Measurements from ENCODE around the gene CCDC177.

Gene CCDC177

DNA sequence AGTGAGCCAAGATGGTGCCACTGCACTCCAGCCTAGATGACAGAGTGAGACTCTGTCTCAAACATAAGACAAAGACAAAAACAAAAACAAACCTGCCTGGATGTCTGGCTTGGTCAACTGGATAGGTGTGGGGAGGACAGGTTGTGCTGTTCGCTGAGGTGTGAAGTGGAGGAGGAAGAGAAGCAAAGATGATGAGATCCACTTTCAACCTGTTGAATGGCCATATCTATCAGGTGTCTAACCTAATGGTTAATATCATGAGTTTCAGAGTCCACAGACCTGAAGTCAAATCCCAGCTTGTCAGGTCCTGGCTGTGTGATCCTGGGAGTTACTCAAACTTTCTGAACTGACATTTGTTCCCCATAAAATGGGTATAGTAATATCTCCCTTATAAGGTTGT, 9.7 kb upstream of the CCDC177 start:
- no peak overlapping the region for H3K27ac ChIP-seq (replicated peaks)
- DNase-seq (ENCODE audit: low read depth in 1 of 2, low spot score in 1 of 2), result no peak
- TF ChIP-seq SPI1 (IDR thresholded peaks at IDR 0.05; ENCODE audit: borderline replicate concordance, low read depth), result no peak
- TF ChIP-seq, protein P1, sequence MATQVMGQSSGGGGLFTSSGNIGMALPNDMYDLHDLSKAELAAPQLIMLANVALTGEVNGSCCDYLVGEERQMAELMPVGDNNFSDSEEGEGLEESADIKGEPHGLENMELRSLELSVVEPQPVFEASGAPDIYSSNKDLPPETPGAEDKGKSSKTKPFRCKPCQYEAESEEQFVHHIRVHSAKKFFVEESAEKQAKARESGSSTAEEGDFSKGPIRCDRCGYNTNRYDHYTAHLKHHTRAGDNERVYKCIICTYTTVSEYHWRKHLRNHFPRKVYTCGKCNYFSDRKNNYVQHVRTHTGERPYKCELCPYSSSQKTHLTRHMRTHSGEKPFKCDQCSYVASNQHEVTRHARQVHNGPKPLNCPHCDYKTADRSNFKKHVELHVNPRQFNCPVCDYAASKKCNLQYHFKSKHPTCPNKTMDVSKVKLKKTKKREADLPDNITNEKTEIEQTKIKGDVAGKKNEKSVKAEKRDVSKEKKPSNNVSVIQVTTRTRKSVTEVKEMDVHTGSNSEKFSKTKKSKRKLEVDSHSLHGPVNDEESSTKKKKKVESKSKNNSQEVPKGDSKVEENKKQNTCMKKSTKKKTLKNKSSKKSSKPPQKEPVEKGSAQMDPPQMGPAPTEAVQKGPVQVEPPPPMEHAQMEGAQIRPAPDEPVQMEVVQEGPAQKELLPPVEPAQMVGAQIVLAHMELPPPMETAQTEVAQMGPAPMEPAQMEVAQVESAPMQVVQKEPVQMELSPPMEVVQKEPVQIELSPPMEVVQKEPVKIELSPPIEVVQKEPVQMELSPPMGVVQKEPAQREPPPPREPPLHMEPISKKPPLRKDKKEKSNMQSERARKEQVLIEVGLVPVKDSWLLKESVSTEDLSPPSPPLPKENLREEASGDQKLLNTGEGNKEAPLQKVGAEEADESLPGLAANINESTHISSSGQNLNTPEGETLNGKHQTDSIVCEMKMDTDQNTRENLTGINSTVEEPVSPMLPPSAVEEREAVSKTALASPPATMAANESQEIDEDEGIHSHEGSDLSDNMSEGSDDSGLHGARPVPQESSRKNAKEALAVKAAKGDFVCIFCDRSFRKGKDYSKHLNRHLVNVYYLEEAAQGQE (IDR thresholded peaks at IDR 0.05; ENCODE audit: insufficient replicate concordance, low read depth), result no peak
- no peak for TF ChIP-seq GABPA (IDR thresholded peaks at IDR 0.05; ENCODE audit: low read depth)
- TF ChIP-seq, protein P2, sequence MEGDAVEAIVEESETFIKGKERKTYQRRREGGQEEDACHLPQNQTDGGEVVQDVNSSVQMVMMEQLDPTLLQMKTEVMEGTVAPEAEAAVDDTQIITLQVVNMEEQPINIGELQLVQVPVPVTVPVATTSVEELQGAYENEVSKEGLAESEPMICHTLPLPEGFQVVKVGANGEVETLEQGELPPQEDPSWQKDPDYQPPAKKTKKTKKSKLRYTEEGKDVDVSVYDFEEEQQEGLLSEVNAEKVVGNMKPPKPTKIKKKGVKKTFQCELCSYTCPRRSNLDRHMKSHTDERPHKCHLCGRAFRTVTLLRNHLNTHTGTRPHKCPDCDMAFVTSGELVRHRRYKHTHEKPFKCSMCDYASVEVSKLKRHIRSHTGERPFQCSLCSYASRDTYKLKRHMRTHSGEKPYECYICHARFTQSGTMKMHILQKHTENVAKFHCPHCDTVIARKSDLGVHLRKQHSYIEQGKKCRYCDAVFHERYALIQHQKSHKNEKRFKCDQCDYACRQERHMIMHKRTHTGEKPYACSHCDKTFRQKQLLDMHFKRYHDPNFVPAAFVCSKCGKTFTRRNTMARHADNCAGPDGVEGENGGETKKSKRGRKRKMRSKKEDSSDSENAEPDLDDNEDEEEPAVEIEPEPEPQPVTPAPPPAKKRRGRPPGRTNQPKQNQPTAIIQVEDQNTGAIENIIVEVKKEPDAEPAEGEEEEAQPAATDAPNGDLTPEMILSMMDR (IDR thresholded peaks at IDR 0.05; ENCODE audit: insufficient read depth, low read length), result no peak
- no peak for TF ChIP-seq POLR2AphosphoS5 (IDR thresholded peaks at IDR 0.05; ENCODE audit: low read depth)
- H3K27me3 ChIP-seq (ENCODE audit: insufficient read depth, poor library complexity, severe bottlenecking), result no peaks in the 10 kb centered on the region
- no peak overlapping the region for H3K4me3 ChIP-seq (replicated peaks; ENCODE audit: insufficient read depth, low read length)

DNA sequence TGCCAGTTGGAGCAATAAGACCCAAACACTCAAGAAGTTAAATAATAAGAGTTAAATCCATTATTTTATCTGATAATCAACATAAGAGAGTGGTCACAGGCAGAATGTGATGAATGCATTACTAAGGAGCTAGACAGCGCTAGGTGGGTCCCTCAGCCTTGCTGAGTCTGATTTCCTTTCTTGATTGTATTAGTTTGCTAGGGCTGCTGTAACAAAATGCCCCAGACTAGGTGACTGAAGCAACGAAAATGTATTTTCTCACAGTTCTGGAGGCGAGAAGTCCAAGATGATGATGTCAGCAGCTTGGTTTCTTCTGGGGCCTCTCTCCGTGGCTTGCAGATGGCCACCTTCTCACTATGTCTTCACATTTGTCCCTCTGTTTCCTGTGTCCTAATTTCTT, 8.2 kb upstream of the CCDC177 start:
- no peak overlapping the region for H3K4me3 ChIP-seq (replicated peaks; ENCODE audit: insufficient read depth, low read length)
- no peak overlapping the region for H3K27ac ChIP-seq (replicated peaks)
- no peaks in the 10 kb centered on the region for H3K27me3 ChIP-seq (ENCODE audit: insufficient read depth, poor library complexity, severe bottlenecking)
- DNase-seq (ENCODE audit: low read depth in 1 of 2, low spot score in 1 of 2), result no peak
- TF ChIP-seq SPI1 (IDR thresholded peaks at IDR 0.05; ENCODE audit: borderline replicate concordance, low read depth), result no peak
- TF ChIP-seq GABPA (IDR thresholded peaks at IDR 0.05; ENCODE audit: low read depth), result no peak
- TF ChIP-seq, protein P1 (IDR thresholded peaks at IDR 0.05; ENCODE audit: insufficient replicate concordance, low read depth), result no peak
- TF ChIP-seq POLR2AphosphoS5 (IDR thresholded peaks at IDR 0.05; ENCODE audit: low read depth), result no peak
- TF ChIP-seq, protein P2 (IDR thresholded peaks at IDR 0.05; ENCODE audit: insufficient read depth, low read length), result no peak

DNA sequence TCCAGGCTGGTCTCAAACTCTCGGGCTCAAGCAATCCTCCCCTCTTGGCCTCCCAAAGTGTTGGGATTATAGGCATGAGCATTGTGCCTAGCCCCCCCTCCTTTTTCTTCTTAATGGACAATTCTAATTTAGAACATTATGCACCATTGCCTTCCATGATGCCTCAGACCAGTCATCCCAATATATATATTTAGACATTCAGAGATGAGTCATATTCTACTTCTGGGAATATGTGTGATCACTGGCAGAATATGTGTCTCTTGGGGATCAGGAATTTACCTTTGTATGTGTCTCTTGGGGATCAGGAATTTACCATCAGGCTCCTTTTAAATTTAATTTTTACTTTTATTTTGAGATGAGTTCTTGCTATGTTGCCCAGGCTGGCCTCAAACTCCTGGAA, 7.5 kb upstream of the CCDC177 start:
- no peak for TF ChIP-seq GABPA (IDR thresholded peaks at IDR 0.05; ENCODE audit: low read depth)
- no peak for TF ChIP-seq SPI1 (IDR thresholded peaks at IDR 0.05; ENCODE audit: borderline replicate concordance, low read depth)
- TF ChIP-seq, protein P2 (IDR thresholded peaks at IDR 0.05; ENCODE audit: insufficient read depth, low read length), result no peak
- TF ChIP-seq POLR2AphosphoS5 (IDR thresholded peaks at IDR 0.05; ENCODE audit: low read depth), result no peak
- TF ChIP-seq, protein P1 (IDR thresholded peaks at IDR 0.05; ENCODE audit: insufficient replicate concordance, low read depth), result no peak
- DNase-seq (ENCODE audit: low read depth in 1 of 2, low spot score in 1 of 2), result no peak
- H3K4me3 ChIP-seq (replicated peaks; ENCODE audit: insufficient read depth, low read length), result no peak overlapping the region
- H3K27ac ChIP-seq (replicated peaks), result no peak overlapping the region
- H3K27me3 ChIP-seq (ENCODE audit: insufficient read depth, poor library complexity, severe bottlenecking), result no peaks in the 10 kb centered on the region

Data from HL-60 (cell line).